Measurements from ENCODE around the gene MINDY4B.

MINDY4B gene

GRCh38 chr3:150906461-150906860, 1.2 kb upstream of the MINDY4B start:
- CTCF ChIA-PET: no interaction called here
- H3K27ac ChIP-seq: no peak overlapping the region
- no peak for DNase-seq (ENCODE audit: low spot score)
- no peak for TF ChIP-seq CTCF (conservative IDR thresholded peaks at IDR 0.05; ENCODE audit: low read depth)
- POLR2A ChIA-PET (ENCODE audit: low non-redundant PET): no interaction called here

DNA sequence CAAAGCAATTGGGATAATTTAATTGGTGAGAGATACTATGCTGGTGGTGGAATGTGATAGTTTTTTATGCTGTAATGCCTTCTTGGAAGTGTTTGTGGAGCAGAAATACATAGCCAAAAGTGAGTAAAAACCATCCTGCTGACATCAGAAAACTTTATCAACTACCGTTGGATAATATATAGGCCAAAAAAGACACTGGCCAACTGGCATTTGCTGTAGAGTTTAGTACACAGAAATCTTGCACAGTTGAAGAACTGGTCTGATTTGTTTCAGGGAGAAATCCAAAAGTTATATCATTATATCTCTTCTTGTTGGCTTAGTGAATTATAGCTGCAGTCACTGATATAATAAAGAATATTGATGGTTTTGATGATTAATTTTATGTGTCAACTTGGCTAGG, 507 bp upstream of the MINDY4B start:
- POLR2A ChIA-PET (ENCODE audit: low non-redundant PET): no interaction called here
- no peak for DNase-seq (ENCODE audit: low spot score)
- CTCF ChIA-PET: interaction anchor here (0.6 kb wide), 1 partner anchor 181 kb away, joined by 3 read pairs; no protein-coding TSS in a partner anchor
- no peak for TF ChIP-seq CTCF (conservative IDR thresholded peaks at IDR 0.05; ENCODE audit: low read depth)
- H3K27ac ChIP-seq: no peak overlapping the region

- H3K27ac ChIP-seq: no peak overlapping the region
- TF ChIP-seq CTCF (conservative IDR thresholded peaks at IDR 0.05; ENCODE audit: low read depth): no peak
- no peak for DNase-seq (ENCODE audit: low spot score)
- ChIA-PET CTCF (no interaction called here), POLR2A (ENCODE audit: low non-redundant PET) (no interaction called here)
These were observed 2.3 kb downstream of the MINDY4B start for GRCh38 chr3:150902988-150903387.

- TF ChIP-seq CTCF (conservative IDR thresholded peaks at IDR 0.05; ENCODE audit: low read depth): no peak
- H3K27ac ChIP-seq: no peak overlapping the region
- no peak for DNase-seq (ENCODE audit: low spot score)
- CTCF ChIA-PET: no interaction called here
- POLR2A ChIA-PET (ENCODE audit: low non-redundant PET): no interaction called here
These were observed 3.4 kb downstream of the MINDY4B start for GRCh38 chr3:150901793-150902192.

GRCh38 chr3:150899141-150899540, 6.1 kb downstream of the MINDY4B start:
- TF ChIP-seq CTCF (conservative IDR thresholded peaks at IDR 0.05; ENCODE audit: low read depth): no peak
- POLR2A ChIA-PET (ENCODE audit: low non-redundant PET): no interaction called here
- DNase-seq (ENCODE audit: low spot score): no peak
- CTCF ChIA-PET: no interaction called here
- H3K27ac ChIP-seq: no peak overlapping the region

- POLR2A ChIA-PET (ENCODE audit: low non-redundant PET): no interaction called here
- CTCF ChIA-PET: no interaction called here
These were observed 7.0 kb downstream of the MINDY4B start for GRCh38 chr3:150898046-150898754.

More at GRCh38 chr3:150898046-150898754, 7.0 kb downstream of the MINDY4B start:
- no peak overlapping the region for H3K27ac ChIP-seq
- DNase-seq (ENCODE audit: low spot score): no peak
- no peak for TF ChIP-seq CTCF (conservative IDR thresholded peaks at IDR 0.05; ENCODE audit: low read depth)

Measured in RWPE1 (cell line).